Stimulated activated CD4-positive, alpha-beta T cell treated with anti-CD3 and anti-CD28 coated beads, Interleukin-12 subunit alpha, Interleukin-12 subunit beta, amount 100 ng/mL, for 24 hours (primary cell): ENCODE results near the gene FHOD3.
"Not testable (repeated sequence)": the region's sequence is repeated elsewhere in the genome, so short reads cannot be mapped to it uniquely, and the experiment has no call there.

Experiments
- DNase-seq, 2 experiments: peaks; one replicate each; pipeline ENCODE4 v3.0.0-alpha.2; 2020; ENCODE audit warnings: low read depth in 2 of 2

FHOD3 gene

GRCh38 chr18:36706134-36706881, 408.8 kb downstream of the FHOD3 start:
- no peak for DNase-seq

GRCh38 chr18:36708366-36708765, 410.9 kb downstream of the FHOD3 start:
- no peak for DNase-seq

- DNase-seq: no peak
These were observed 411.8 kb downstream of the FHOD3 start for GRCh38 chr18:36709315-36709714.

GRCh38 chr18:36711014-36711725, 413.7 kb downstream of the FHOD3 start:
- DNase-seq: no peak

- no peak for DNase-seq
These were observed 414.4 kb downstream of the FHOD3 start for GRCh38 chr18:36711813-36712444.

- DNase-seq: no peak
These were observed 417.0 kb downstream of the FHOD3 start for GRCh38 chr18:36714476-36714875.

GRCh38 chr18:36717422-36718110, 420.1 kb downstream of the FHOD3 start:
- DNase-seq: no peak

GRCh38 chr18:36718705-36719328, 421.3 kb downstream of the FHOD3 start:
- DNase-seq: no peak

GRCh38 chr18:36719630-36720029, 422.1 kb downstream of the FHOD3 start:
- no peak for DNase-seq

- not testable (repeated sequence) for DNase-seq
These were observed 423.8 kb downstream of the FHOD3 start for GRCh38 chr18:36721351-36721750.

- DNase-seq: no peak
These were observed 426.7 kb downstream of the FHOD3 start for GRCh38 chr18:36724169-36724568.

- no peak for DNase-seq
These were observed 427.1 kb downstream of the FHOD3 start for GRCh38 chr18:36724591-36725001.

GRCh38 chr18:36728345-36728744, 430.8 kb downstream of the FHOD3 start:
- DNase-seq: no peak

- no peak for DNase-seq
These were observed 431.7 kb downstream of the FHOD3 start for GRCh38 chr18:36729197-36729596.

- DNase-seq: no peak
These were observed 434.8 kb downstream of the FHOD3 start for GRCh38 chr18:36732264-36732663.

GRCh38 chr18:36733150-36733549, 435.6 kb downstream of the FHOD3 start:
- DNase-seq: no peak

GRCh38 chr18:36734596-36734995, 437.1 kb downstream of the FHOD3 start:
- no peak for DNase-seq

GRCh38 chr18:36735130-36735529, 437.6 kb downstream of the FHOD3 start:
- DNase-seq: no peak

GRCh38 chr18:36736094-36736493, 438.6 kb downstream of the FHOD3 start:
- no peak for DNase-seq

- no peak for DNase-seq
These were observed 439.8 kb downstream of the FHOD3 start for GRCh38 chr18:36737316-36737715.

GRCh38 chr18:36744261-36744876, 446.9 kb downstream of the FHOD3 start:
- DNase-seq: no peak
